HG03439 (cell line): Measurements from ENCODE around the gene COL19A1.

ENCODE experiments used
- ATAC-seq: cut with Tn5 transposase; IDR thresholded peaks from one replicate; pipeline ENCODE4 v1.9.1; 2021; ENCODE audit warnings: mild to moderate bottlenecking, moderate library complexity; ENCODE audit not compliant: unreplicated experiment

Gene COL19A1

GRCh38 chr6:70163795-70164194 lies 297.4 kb downstream of the COL19A1 start:
- no peak for ATAC-seq

GRCh38 chr6:70164556-70164955 lies 298.2 kb downstream of the COL19A1 start:
- ATAC-seq: no peak

- peak; percentile 87 for ATAC-seq
Observed at GRCh38 chr6:70166088-70166958, 300.0 kb downstream of the COL19A1 start.

- ATAC-seq: no peak
Observed at GRCh38 chr6:70168681-70169377, 302.5 kb downstream of the COL19A1 start.

- ATAC-seq: no peak
Observed at GRCh38 chr6:70171236-70171635, 304.9 kb downstream of the COL19A1 start.

- ATAC-seq: no peak
Observed at GRCh38 chr6:70172252-70172651, 305.9 kb downstream of the COL19A1 start.

GRCh38 chr6:70175770-70176169 lies 309.4 kb downstream of the COL19A1 start:
- ATAC-seq: no peak

- ATAC-seq: no peak
Observed at GRCh38 chr6:70176842-70177550, 310.6 kb downstream of the COL19A1 start.

- no peak for ATAC-seq
Observed at GRCh38 chr6:70180183-70180900, 314.0 kb downstream of the COL19A1 start.

GRCh38 chr6:70180901-70181599 lies 314.7 kb downstream of the COL19A1 start:
- no peak for ATAC-seq

- ATAC-seq: no peak
Observed at GRCh38 chr6:70183538-70183937, 317.2 kb downstream of the COL19A1 start.

- no peak for ATAC-seq
Observed at GRCh38 chr6:70184723-70185122, 318.4 kb downstream of the COL19A1 start.

- no peak for ATAC-seq
Observed at GRCh38 chr6:70186461-70186860, 320.1 kb downstream of the COL19A1 start.

GRCh38 chr6:70188202-70188601 lies 321.8 kb downstream of the COL19A1 start:
- ATAC-seq: no peak

- no peak for ATAC-seq
Observed at GRCh38 chr6:70194421-70194820, 328.1 kb downstream of the COL19A1 start.

- no peak for ATAC-seq
Observed at GRCh38 chr6:70196531-70196930, 330.2 kb downstream of the COL19A1 start.

- ATAC-seq: no peak
Observed at GRCh38 chr6:70198785-70199184, 332.4 kb downstream of the COL19A1 start.

GRCh38 chr6:70208235-70208790 lies 342.0 kb downstream of the COL19A1 start:
- ATAC-seq: no peak

- no peak for ATAC-seq
Observed at GRCh38 chr6:70210462-70210861, 344.1 kb downstream of the COL19A1 start.
